CD14-positive monocyte (primary cell): Measurements from ENCODE around the gene MMP15. TPM values are rescaled to one million over a fixed set of nuclear protein-coding genes. Genes with fewer than 3 reads are reported as not detected.

Experiments used
- DNase-seq, 3 donors: peaks; one replicate each; pipeline ENCODE4 v3.0.0-alpha.2; 2011 to 2022
- H2AFZ ChIP-seq: 2 replicates; pipeline ENCODE4 v1.6.0; 2012; ENCODE audit warnings: mild to moderate bottlenecking, low read depth, low read length, inconsistent platforms; ENCODE audit not compliant: insufficient read depth, poor library complexity, severe bottlenecking
- H3K27ac ChIP-seq, 2 donors: 1 replicate in 1 of 2; 2 replicates in 1 of 2; pipeline ENCODE4 v1.5.1; 2012 to 2013; ENCODE audit warnings: low read length in 2 of 2, control low read depth in 1 of 2, inconsistent platforms in 1 of 2, low read depth in 1 of 2, mild to moderate bottlenecking in 1 of 2
- H3K27me3 ChIP-seq, 2 donors: one replicate each; pipeline versions ENCODE4 v1.6.0 to v1.6.1; 2011 to 2013; ENCODE audit warnings: low read length in 2 of 2; ENCODE audit not compliant: control insufficient read depth in 2 of 2, insufficient read depth in 2 of 2
- H3K36me3 ChIP-seq, 2 donors: replicated peaks in 1 of 2; 1 replicate in 1 of 2; 2 replicates in 1 of 2; pipeline versions ENCODE4 v1.5.1 to v1.6.1; 2012 to 2013; ENCODE audit warnings: low read length in 2 of 2, control low read depth in 1 of 2, inconsistent platforms in 1 of 2, mild to moderate bottlenecking in 1 of 2; ENCODE audit not compliant: insufficient read depth in 2 of 2, control insufficient read depth in 1 of 2
- H3K4me1 ChIP-seq, 2 donors: 1 replicate in 1 of 2; 2 replicates in 1 of 2; pipeline versions ENCODE4 v1.5.1 to v1.6.1; 2012 to 2013; ENCODE audit warnings: low read length in 2 of 2, control low read depth in 1 of 2, inconsistent platforms in 1 of 2, mild to moderate bottlenecking in 1 of 2, moderate library complexity in 1 of 2; ENCODE audit not compliant: insufficient read depth in 2 of 2, control insufficient read depth in 1 of 2
- H3K4me2 ChIP-seq: replicated peaks from 2 replicates; pipeline ENCODE3; 2012; ENCODE audit warnings: low read length, moderate library complexity, mild to moderate bottlenecking; ENCODE audit not compliant: poor library complexity, severe bottlenecking; ENCODE audit errors: extremely low read depth
- H3K4me3 ChIP-seq, 3 experiments: fragments of 200-600 bp in 1 of 3; sonication (generic) in 1 of 3; replicated peaks in 1 of 3; 1 replicate in 2 of 3; 2 replicates in 1 of 3; pipeline ENCODE4 v1.5.1; 2011 to 2013; ENCODE audit warnings: low read length in 3 of 3, mild to moderate bottlenecking in 3 of 3, control low read depth in 2 of 3, low read depth in 2 of 3, inconsistent platforms in 1 of 3, moderate library complexity in 1 of 3
- H3K79me2 ChIP-seq: 2 replicates; pipeline ENCODE4 v1.6.0; 2012; ENCODE audit warnings: mild to moderate bottlenecking, control low read depth, inconsistent platforms, low read length, moderate library complexity; ENCODE audit not compliant: insufficient read depth
- H3K9ac ChIP-seq: 2 replicates; pipeline ENCODE4 v1.6.0; 2017; ENCODE audit warnings: low read length, mild to moderate bottlenecking; ENCODE audit not compliant: insufficient read depth, poor library complexity, severe bottlenecking
- H3K9me3 ChIP-seq, 2 donors: replicated peaks in 1 of 2; 1 replicate in 1 of 2; 2 replicates in 1 of 2; pipeline versions ENCODE4 v1.5.1 to v1.6.1; 2012 to 2013; ENCODE audit warnings: low read length in 2 of 2, control low read depth in 1 of 2; ENCODE audit not compliant: control insufficient read depth in 1 of 2, insufficient read depth in 1 of 2
- H4K20me1 ChIP-seq: 2 replicates; pipeline ENCODE4 v1.6.0; 2012; ENCODE audit warnings: mild to moderate bottlenecking, low read length, control low read depth, moderate library complexity; ENCODE audit not compliant: insufficient read depth
- H3K27ac Mint-ChIP-seq, 7 donors: one replicate each; pipeline ENCODE4 v1.8.0; 2020; ENCODE audit warnings: mild to moderate bottlenecking in 7 of 7, mixed read lengths in 7 of 7, moderate library complexity in 6 of 7, inconsistent platforms in 2 of 7
- H3K27me3 Mint-ChIP-seq, 3 donors: one replicate each; pipeline ENCODE4 v1.8.0; 2021 to 2022; ENCODE audit warnings: low read depth in 3 of 3, mild to moderate bottlenecking in 3 of 3, mixed read lengths in 3 of 3, moderate library complexity in 3 of 3, inconsistent platforms in 1 of 3
- H3K36me3 Mint-ChIP-seq, 2 donors: one replicate each; pipeline ENCODE4 v1.8.0; 2020; ENCODE audit warnings: mixed read lengths in 2 of 2, inconsistent platforms in 1 of 2, mild to moderate bottlenecking in 1 of 2
- H3K4me1 Mint-ChIP-seq: one replicate; pipeline ENCODE4 v1.8.0; 2020; ENCODE audit warnings: mild to moderate bottlenecking, mixed read lengths
- H3K4me3 Mint-ChIP-seq, 2 donors: one replicate each; pipeline ENCODE4 v1.8.0; 2020; ENCODE audit warnings: mild to moderate bottlenecking in 2 of 2, mixed read lengths in 2 of 2, moderate library complexity in 1 of 2
- H3K9me3 Mint-ChIP-seq, 7 donors: one replicate each; pipeline ENCODE4 v1.8.0; 2020 to 2022; ENCODE audit warnings: mixed read lengths in 7 of 7, mild to moderate bottlenecking in 6 of 7, moderate library complexity in 6 of 7, inconsistent platforms in 2 of 7
- CTCF ChIP-seq: fragments of 200-600 bp; IDR thresholded peaks from one replicate; pipeline ENCODE4 v1.8.0; 2022; ENCODE audit warnings: antibody characterized with exemption, mild to moderate bottlenecking
- WGBS: methylation state at CpG from one replicate; pipeline ENCODE4 v1.1.5; 2013; ENCODE audit warnings: missing lambda C conversion rate; ENCODE audit not compliant: insufficient coverage; 5-methylcytosine and 5-hydroxymethylcytosine counted together
- intact Hi-C, 2 donors: fragments of 100-400 bp; cut with micrococcal nuclease; formaldehyde crosslinking; loops; one replicate each; pipeline versions ENCODE4 v1.15.0 to v1.15.1; 2023
- polyA plus RNA-seq, 3 donors: library from polyadenylated mRNA; depleted of rRNA in 1 of 3; unstranded in 2 of 3; stranded (reverse) in 1 of 3; fragments of 300-500 nt in 2 of 3; fragments of >200 nt in 1 of 3; fragmentation: Illumina TruSeq in 2 of 3; gene quantifications; 1 replicate in 2 of 3; 2 replicates in 1 of 3; pipeline ENCODE4 v1.2.3, GENCODE V29; 2012 to 2021

The MMP15 gene
- polyA plus RNA-seq, 3 donors = not detected

DNA sequence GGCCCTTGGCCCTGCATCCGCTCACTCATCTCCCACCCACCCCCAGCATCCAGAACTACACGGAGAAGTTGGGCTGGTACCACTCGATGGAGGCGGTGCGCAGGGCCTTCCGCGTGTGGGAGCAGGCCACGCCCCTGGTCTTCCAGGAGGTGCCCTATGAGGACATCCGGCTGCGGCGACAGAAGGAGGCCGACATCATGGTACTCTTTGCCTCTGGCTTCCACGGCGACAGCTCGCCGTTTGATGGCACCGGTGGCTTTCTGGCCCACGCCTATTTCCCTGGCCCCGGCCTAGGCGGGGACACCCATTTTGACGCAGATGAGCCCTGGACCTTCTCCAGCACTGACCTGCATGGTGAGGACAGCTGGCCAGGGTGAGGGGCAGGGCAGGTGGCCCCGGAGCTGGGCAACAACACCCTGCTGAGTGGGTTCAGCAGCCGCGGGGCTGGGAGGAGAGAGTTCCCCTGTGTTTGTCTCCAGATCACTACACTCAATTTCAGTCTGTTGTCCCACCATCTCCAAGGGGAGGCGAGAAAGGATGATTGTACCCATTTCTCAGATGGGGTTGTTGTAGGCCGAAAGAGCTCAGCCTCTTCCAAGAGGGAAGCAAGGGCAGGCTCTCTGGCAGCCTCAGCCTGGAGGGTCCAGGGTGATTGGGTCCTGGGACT is 14.4 kb downstream of the MMP15 start:
- Mint-ChIP-seq H3K27ac (no peak overlapping the region), H3K4me3 (no peak overlapping the region), H3K27me3 (peaks cover 0 to 2% (median 0%) of the 10 kb centered on the region in 3 donors), H3K36me3 (no peaks in the 10 kb centered on the region), H3K4me1 (no peaks in the 10 kb centered on the region), H3K9me3 (peaks cover 0 to 2% (median 0%) of the 10 kb centered on the region in 7 donors)
- no peak for TF ChIP-seq CTCF
- DNase-seq = no peak
- no peak overlapping the region for H3K4me3 ChIP-seq
- no peak overlapping the region for H3K9ac ChIP-seq
- intact Hi-C loops = no loop called here
- no peak overlapping the region for H2AFZ ChIP-seq
- H3K79me2 ChIP-seq = no peaks in the 10 kb centered on the region
- H3K36me3 ChIP-seq = no peaks in the 10 kb centered on the region
- H3K4me1 ChIP-seq = no peaks in the 10 kb centered on the region
- H3K27me3 ChIP-seq = no peaks in the 10 kb centered on the region
- whole genome bisulfite sequencing = 96% methylated on average over 22 of the region's 26 CpGs
- H3K4me2 ChIP-seq = no peak overlapping the region
- H3K9me3 ChIP-seq = no peaks in the 10 kb centered on the region
- no peak overlapping the region for H3K27ac ChIP-seq
- H4K20me1 ChIP-seq = no peaks in the 10 kb centered on the region

DNA sequence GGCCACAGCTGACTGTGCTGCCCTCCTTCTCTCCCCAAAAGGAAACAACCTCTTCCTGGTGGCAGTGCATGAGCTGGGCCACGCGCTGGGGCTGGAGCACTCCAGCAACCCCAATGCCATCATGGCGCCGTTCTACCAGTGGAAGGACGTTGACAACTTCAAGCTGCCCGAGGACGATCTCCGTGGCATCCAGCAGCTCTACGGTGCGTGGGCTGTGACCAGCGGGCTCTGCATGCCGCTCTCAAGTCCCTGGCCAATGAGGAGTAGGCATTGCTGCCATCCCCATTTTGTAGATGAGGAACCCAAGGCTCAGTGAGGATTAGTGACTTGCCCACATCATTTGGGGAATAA is 14.9 kb downstream of the MMP15 start:
- peaks cover 0 to 2% (median 0%) of the 10 kb centered on the region in 3 donors for H3K27me3 Mint-ChIP-seq
- no peak for TF ChIP-seq CTCF
- 97% methylated on average over 12 of the region's 12 CpGs for WGBS
- Histone ChIP-seq H3K9ac (no peak overlapping the region), H3K27me3 (no peaks in the 10 kb centered on the region), H3K79me2 (no peaks in the 10 kb centered on the region), H3K4me2 (no peak overlapping the region), H2AFZ (no peak overlapping the region), H3K9me3 (no peaks in the 10 kb centered on the region), H3K36me3 (no peaks in the 10 kb centered on the region), H3K4me3 (no peak overlapping the region), H4K20me1 (no peaks in the 10 kb centered on the region), H3K27ac (no peak overlapping the region), H3K4me1 (no peaks in the 10 kb centered on the region)
- H3K36me3 Mint-ChIP-seq = no peaks in the 10 kb centered on the region
- DNase-seq = no peak
- peaks cover 0 to 2% (median 0%) of the 10 kb centered on the region in 7 donors for H3K9me3 Mint-ChIP-seq
- intact Hi-C loops = no loop called here
- no peaks in the 10 kb centered on the region for H3K4me1 Mint-ChIP-seq
- H3K27ac Mint-ChIP-seq = no peak overlapping the region
- H3K4me3 Mint-ChIP-seq = no peak overlapping the region
